Colonic mucosa (tissue), 4 donors: ENCODE results near the gene SLC16A1. TPM values are rescaled to one million over a fixed set of nuclear protein-coding genes. Genes with fewer than 3 reads are reported as not detected.

ENCODE experiments used
- DNase-seq: peaks from one replicate; pipeline ENCODE4 v3.0.0-alpha.2; 2020
- H3K27ac ChIP-seq: fragments of 200-600 bp; one replicate; pipeline ENCODE4 v1.8.0; 2021
- H3K27me3 ChIP-seq: fragments of 200-600 bp; one replicate; pipeline ENCODE4 v1.8.0; 2021
- H3K36me3 ChIP-seq: fragments of 200-600 bp; one replicate; pipeline ENCODE4 v1.8.0; 2021
- H3K4me1 ChIP-seq: fragments of 200-600 bp; one replicate; pipeline ENCODE4 v1.8.0; 2021; ENCODE audit warnings: mild to moderate bottlenecking
- H3K4me3 ChIP-seq: fragments of 200-600 bp; one replicate; pipeline ENCODE4 v1.8.0; 2021
- H3K9ac ChIP-seq, 2 donors: one replicate each; pipeline ENCODE4 v1.7.0; 2013; ENCODE audit warnings: control low read depth in 2 of 2, low read depth in 2 of 2, low read length in 2 of 2
- H3K9me3 ChIP-seq: fragments of 200-600 bp; one replicate; pipeline ENCODE4 v1.8.0; 2021
- intact Hi-C: fragments of 100-400 bp; cut with DNase I; formaldehyde crosslinking; loops from one replicate; pipeline ENCODE4 v1.14.1; 2022
- total RNA-seq, 2 donors: library from RNA; stranded (reverse); fragmentation: NEBNext Ultra II Directional in 1 of 2; extraction: Animal tissue kit (Norgen Biotek cat#: 25700) in 1 of 2; gene quantifications; one replicate each; pipeline ENCODE4 v1.2.1, GENCODE V29; 2021
- TF ChIP-seq, protein P1 (sequence below): fragments of 200-600 bp; IDR thresholded peaks from one replicate; pipeline ENCODE4 v1.8.0; 2022; ENCODE audit warnings: antibody characterized with exemption, mild to moderate bottlenecking
- donor health status: healthy.
- donor health status: DM: no; HTN: no; CAD: no.
- donor health status: DM: no; HTN: no; CAD: no.

Gene SLC16A1
- total RNA-seq, 2 donors from 2014 or later = 71.8 to 92.4 TPM

DNA sequence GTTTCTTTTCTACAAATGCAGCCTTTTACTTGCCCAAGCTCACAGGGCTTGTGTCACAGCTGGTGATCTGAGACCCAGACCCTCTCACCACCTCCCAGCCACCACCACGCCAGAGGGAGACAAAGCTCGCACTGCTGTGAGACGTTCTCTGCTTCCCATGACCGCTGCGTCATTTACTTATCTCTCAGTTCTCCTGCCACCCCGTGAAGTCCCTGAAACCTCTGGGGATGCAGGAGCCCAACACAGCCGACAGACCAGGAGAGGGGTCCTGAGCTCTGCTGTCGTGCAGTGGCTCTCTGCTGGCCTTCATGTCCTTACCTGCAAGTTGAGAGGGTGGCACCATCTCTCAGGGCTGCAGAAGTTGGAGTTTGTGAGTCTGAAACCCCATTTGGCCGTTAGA, 77.7 kb downstream of the SLC16A1 start:
- H3K27me3 ChIP-seq = no peaks in the 10 kb centered on the region
- H3K4me1 ChIP-seq = peaks cover 6% of the 10 kb centered on the region
- H3K9me3 ChIP-seq = no peaks in the 10 kb centered on the region
- TF ChIP-seq, protein P1, sequence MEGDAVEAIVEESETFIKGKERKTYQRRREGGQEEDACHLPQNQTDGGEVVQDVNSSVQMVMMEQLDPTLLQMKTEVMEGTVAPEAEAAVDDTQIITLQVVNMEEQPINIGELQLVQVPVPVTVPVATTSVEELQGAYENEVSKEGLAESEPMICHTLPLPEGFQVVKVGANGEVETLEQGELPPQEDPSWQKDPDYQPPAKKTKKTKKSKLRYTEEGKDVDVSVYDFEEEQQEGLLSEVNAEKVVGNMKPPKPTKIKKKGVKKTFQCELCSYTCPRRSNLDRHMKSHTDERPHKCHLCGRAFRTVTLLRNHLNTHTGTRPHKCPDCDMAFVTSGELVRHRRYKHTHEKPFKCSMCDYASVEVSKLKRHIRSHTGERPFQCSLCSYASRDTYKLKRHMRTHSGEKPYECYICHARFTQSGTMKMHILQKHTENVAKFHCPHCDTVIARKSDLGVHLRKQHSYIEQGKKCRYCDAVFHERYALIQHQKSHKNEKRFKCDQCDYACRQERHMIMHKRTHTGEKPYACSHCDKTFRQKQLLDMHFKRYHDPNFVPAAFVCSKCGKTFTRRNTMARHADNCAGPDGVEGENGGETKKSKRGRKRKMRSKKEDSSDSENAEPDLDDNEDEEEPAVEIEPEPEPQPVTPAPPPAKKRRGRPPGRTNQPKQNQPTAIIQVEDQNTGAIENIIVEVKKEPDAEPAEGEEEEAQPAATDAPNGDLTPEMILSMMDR = no peak
- no peak overlapping the region for H3K9ac ChIP-seq
- no peaks in the 10 kb centered on the region for H3K36me3 ChIP-seq
- intact Hi-C loops = loop anchor here (5.0 kb wide), 1 partner anchor 161 kb away; the partner anchor contains the start of gene PPM1J
- DNase-seq = no peak
- no peak overlapping the region for H3K27ac ChIP-seq
- no peak overlapping the region for H3K4me3 ChIP-seq

DNA sequence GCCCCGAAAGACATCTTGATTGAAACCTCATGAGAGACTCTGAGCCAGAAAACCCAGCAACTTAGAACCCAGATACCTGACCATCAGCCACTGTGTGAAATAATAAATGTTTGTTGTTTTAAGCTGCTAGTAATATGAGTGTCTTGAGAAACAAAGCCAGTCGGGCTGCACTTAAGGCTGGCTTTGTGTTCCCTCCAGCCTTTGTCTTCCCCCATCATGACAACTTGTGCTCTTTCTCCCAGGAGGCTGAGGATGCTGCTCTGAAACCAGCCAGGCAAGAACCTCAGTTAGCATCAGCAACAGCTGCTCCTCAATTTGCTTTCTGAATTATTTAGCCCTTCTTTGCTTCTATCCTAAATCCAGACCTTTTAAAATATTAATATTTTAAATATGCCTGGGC, 78.2 kb downstream of the SLC16A1 start:
- Histone ChIP-seq H3K4me3 (no peak overlapping the region), H3K9ac (no peak overlapping the region), H3K36me3 (no peaks in the 10 kb centered on the region), H3K9me3 (no peaks in the 10 kb centered on the region), H3K27ac (no peak overlapping the region), H3K27me3 (no peaks in the 10 kb centered on the region), H3K4me1 (peaks cover 6% of the 10 kb centered on the region)
- DNase-seq = no peak
- intact Hi-C loops = loop anchor here (5.0 kb wide), 1 partner anchor 160 kb away; the partner anchor contains the start of gene PPM1J
- TF ChIP-seq, protein P1 = no peak

DNA sequence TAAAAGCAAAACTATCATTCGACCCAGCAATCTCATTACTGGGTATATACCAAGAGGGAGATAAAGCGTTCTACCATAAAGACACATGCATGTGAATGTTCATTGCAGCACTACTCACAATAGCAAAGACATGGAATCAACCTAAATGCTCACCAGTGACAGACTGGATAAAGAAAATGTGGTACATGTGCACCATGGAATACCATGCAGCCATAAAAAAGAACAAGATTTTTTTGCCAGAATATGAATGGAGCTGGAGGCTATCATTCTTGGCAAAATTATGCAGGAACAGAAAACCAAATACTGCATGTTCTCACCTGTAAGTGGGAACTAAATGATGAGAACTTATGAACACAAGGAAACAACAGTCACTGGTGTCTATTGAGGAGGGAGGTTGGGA, 79.7 kb downstream of the SLC16A1 start:
- Histone ChIP-seq H3K4me3 (no peak overlapping the region), H3K4me1 (no peaks in the 10 kb centered on the region), H3K36me3 (no peaks in the 10 kb centered on the region), H3K9ac (no peak overlapping the region), H3K27me3 (no peaks in the 10 kb centered on the region), H3K27ac (no peak overlapping the region), H3K9me3 (no peaks in the 10 kb centered on the region)
- TF ChIP-seq, protein P1 = no peak
- intact Hi-C loops = loop anchor here (5.0 kb wide), 1 partner anchor 159 kb away; the partner anchor contains the start of gene PPM1J
- no peak for DNase-seq

DNA sequence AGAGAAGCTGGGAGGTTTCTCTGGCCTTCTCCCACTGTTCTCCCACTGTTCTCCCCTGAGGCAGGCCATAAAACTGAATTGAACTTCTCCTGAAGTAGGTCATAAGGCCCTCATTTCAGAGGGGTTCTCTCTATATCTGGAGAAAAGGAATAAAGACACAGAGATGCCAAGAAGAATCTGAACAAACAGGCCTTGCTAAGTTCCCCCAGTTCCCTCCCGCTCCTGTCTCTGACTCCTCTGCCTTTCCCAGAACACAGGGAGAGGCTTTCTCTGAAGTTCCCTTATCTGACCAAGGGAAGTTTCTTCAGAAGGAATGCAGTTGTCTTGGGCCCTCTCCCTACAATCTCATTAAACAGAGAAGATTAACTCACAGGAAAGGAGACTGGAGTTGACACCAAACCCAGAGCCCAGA, 83.4 kb downstream of the SLC16A1 start:
- Histone ChIP-seq H3K4me1 (peaks cover 5% of the 10 kb centered on the region), H3K9me3 (no peaks in the 10 kb centered on the region), H3K27ac (peak overlapping the region; percentile 66), H3K27me3 (no peaks in the 10 kb centered on the region), H3K4me3 (no peak overlapping the region), H3K9ac (peak overlapping the region in 1 of 2 donors; percentile 21), H3K36me3 (no peaks in the 10 kb centered on the region)
- DNase-seq = no peak
- TF ChIP-seq, protein P1 = no peak
- intact Hi-C loops = no loop called here

DNA sequence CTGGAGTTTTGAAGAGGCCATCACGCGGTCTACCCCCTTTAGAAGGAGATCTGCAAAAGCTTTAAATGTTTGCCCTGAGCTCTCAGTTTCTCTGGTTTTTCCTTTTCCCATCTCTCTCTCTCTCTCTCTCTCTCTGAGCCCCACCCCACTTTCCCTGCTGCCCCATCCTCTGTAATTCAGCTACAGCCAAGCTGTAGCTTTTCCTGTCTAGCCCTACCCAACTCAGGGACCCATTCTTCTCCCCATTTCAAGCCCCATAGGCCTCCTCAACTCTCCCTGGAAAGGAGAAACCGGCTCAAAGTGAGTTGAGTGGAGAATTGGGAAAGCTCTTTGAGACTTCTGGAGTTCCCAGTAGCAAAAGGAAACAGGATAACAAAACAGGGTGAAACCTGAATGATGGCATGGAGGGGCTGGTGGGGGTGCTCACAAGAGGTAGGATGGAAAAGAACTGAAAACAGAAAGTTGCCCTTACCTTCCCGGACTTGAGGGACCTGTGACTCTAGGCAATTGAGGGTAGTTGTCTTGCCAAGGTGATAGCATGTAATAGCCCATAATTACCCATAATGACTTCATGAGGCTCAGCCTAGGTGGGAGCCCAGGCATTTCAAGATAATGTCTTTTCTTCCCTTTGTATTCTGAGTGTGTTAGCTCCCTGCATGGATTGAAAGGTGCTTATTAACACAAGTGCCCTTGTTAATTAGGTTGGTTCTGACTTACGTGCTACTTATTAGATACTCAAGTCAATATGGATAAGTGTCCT, 84.9 kb downstream of the SLC16A1 start:
- Histone ChIP-seq H3K4me3 (no peak overlapping the region), H3K27ac (peak overlapping the region; percentile 66), H3K27me3 (no peaks in the 10 kb centered on the region), H3K9ac (peak overlapping the region in 1 of 2 donors; percentile 16), H3K9me3 (no peaks in the 10 kb centered on the region), H3K36me3 (no peaks in the 10 kb centered on the region), H3K4me1 (peaks cover 5% of the 10 kb centered on the region)
- TF ChIP-seq, protein P1 = no peak
- intact Hi-C loops = no loop called here
- DNase-seq = no peak
